CD14-positive monocyte (primary cell): Measurements from ENCODE around the gene PTPRN2. TPM values are rescaled to one million over a fixed set of nuclear protein-coding genes. Genes with fewer than 3 reads are reported as not detected.

ENCODE experiments used
- DNase-seq, 3 donors: peaks; one replicate each; pipeline ENCODE4 v3.0.0-alpha.2; 2011 to 2022
- H2AFZ ChIP-seq: 2 replicates; pipeline ENCODE4 v1.6.0; 2012; ENCODE audit warnings: mild to moderate bottlenecking, low read depth, low read length, inconsistent platforms; ENCODE audit not compliant: insufficient read depth, poor library complexity, severe bottlenecking
- H3K27ac ChIP-seq, 2 donors: 1 replicate in 1 of 2; 2 replicates in 1 of 2; pipeline ENCODE4 v1.5.1; 2012 to 2013; ENCODE audit warnings: low read length in 2 of 2, control low read depth in 1 of 2, inconsistent platforms in 1 of 2, low read depth in 1 of 2, mild to moderate bottlenecking in 1 of 2
- H3K27me3 ChIP-seq, 2 donors: one replicate each; pipeline versions ENCODE4 v1.6.0 to v1.6.1; 2011 to 2013; ENCODE audit warnings: low read length in 2 of 2; ENCODE audit not compliant: control insufficient read depth in 2 of 2, insufficient read depth in 2 of 2
- H3K36me3 ChIP-seq, 2 donors: replicated peaks in 1 of 2; 1 replicate in 1 of 2; 2 replicates in 1 of 2; pipeline versions ENCODE4 v1.5.1 to v1.6.1; 2012 to 2013; ENCODE audit warnings: low read length in 2 of 2, control low read depth in 1 of 2, inconsistent platforms in 1 of 2, mild to moderate bottlenecking in 1 of 2; ENCODE audit not compliant: insufficient read depth in 2 of 2, control insufficient read depth in 1 of 2
- H3K4me1 ChIP-seq, 2 donors: 1 replicate in 1 of 2; 2 replicates in 1 of 2; pipeline versions ENCODE4 v1.5.1 to v1.6.1; 2012 to 2013; ENCODE audit warnings: low read length in 2 of 2, control low read depth in 1 of 2, inconsistent platforms in 1 of 2, mild to moderate bottlenecking in 1 of 2, moderate library complexity in 1 of 2; ENCODE audit not compliant: insufficient read depth in 2 of 2, control insufficient read depth in 1 of 2
- H3K4me2 ChIP-seq: replicated peaks from 2 replicates; pipeline ENCODE3; 2012; ENCODE audit warnings: low read length, moderate library complexity, mild to moderate bottlenecking; ENCODE audit not compliant: poor library complexity, severe bottlenecking; ENCODE audit errors: extremely low read depth
- H3K4me3 ChIP-seq, 3 experiments: fragments of 200-600 bp in 1 of 3; sonication (generic) in 1 of 3; replicated peaks in 1 of 3; 1 replicate in 2 of 3; 2 replicates in 1 of 3; pipeline ENCODE4 v1.5.1; 2011 to 2013; ENCODE audit warnings: low read length in 3 of 3, mild to moderate bottlenecking in 3 of 3, control low read depth in 2 of 3, low read depth in 2 of 3, inconsistent platforms in 1 of 3, moderate library complexity in 1 of 3
- H3K79me2 ChIP-seq: 2 replicates; pipeline ENCODE4 v1.6.0; 2012; ENCODE audit warnings: mild to moderate bottlenecking, control low read depth, inconsistent platforms, low read length, moderate library complexity; ENCODE audit not compliant: insufficient read depth
- H3K9ac ChIP-seq: 2 replicates; pipeline ENCODE4 v1.6.0; 2017; ENCODE audit warnings: low read length, mild to moderate bottlenecking; ENCODE audit not compliant: insufficient read depth, poor library complexity, severe bottlenecking
- H3K9me3 ChIP-seq, 2 donors: replicated peaks in 1 of 2; 1 replicate in 1 of 2; 2 replicates in 1 of 2; pipeline versions ENCODE4 v1.5.1 to v1.6.1; 2012 to 2013; ENCODE audit warnings: low read length in 2 of 2, control low read depth in 1 of 2; ENCODE audit not compliant: control insufficient read depth in 1 of 2, insufficient read depth in 1 of 2
- H4K20me1 ChIP-seq: 2 replicates; pipeline ENCODE4 v1.6.0; 2012; ENCODE audit warnings: mild to moderate bottlenecking, low read length, control low read depth, moderate library complexity; ENCODE audit not compliant: insufficient read depth
- H3K27ac Mint-ChIP-seq, 7 donors: one replicate each; pipeline ENCODE4 v1.8.0; 2020; ENCODE audit warnings: mild to moderate bottlenecking in 7 of 7, mixed read lengths in 7 of 7, moderate library complexity in 6 of 7, inconsistent platforms in 2 of 7
- H3K27me3 Mint-ChIP-seq, 3 donors: one replicate each; pipeline ENCODE4 v1.8.0; 2021 to 2022; ENCODE audit warnings: low read depth in 3 of 3, mild to moderate bottlenecking in 3 of 3, mixed read lengths in 3 of 3, moderate library complexity in 3 of 3, inconsistent platforms in 1 of 3
- H3K36me3 Mint-ChIP-seq, 2 donors: one replicate each; pipeline ENCODE4 v1.8.0; 2020; ENCODE audit warnings: mixed read lengths in 2 of 2, inconsistent platforms in 1 of 2, mild to moderate bottlenecking in 1 of 2
- H3K4me1 Mint-ChIP-seq: one replicate; pipeline ENCODE4 v1.8.0; 2020; ENCODE audit warnings: mild to moderate bottlenecking, mixed read lengths
- H3K4me3 Mint-ChIP-seq, 2 donors: one replicate each; pipeline ENCODE4 v1.8.0; 2020; ENCODE audit warnings: mild to moderate bottlenecking in 2 of 2, mixed read lengths in 2 of 2, moderate library complexity in 1 of 2
- H3K9me3 Mint-ChIP-seq, 7 donors: one replicate each; pipeline ENCODE4 v1.8.0; 2020 to 2022; ENCODE audit warnings: mixed read lengths in 7 of 7, mild to moderate bottlenecking in 6 of 7, moderate library complexity in 6 of 7, inconsistent platforms in 2 of 7
- WGBS: methylation state at CpG from one replicate; pipeline ENCODE4 v1.1.5; 2013; ENCODE audit warnings: missing lambda C conversion rate; ENCODE audit not compliant: insufficient coverage; 5-methylcytosine and 5-hydroxymethylcytosine counted together
- intact Hi-C, 2 donors: fragments of 100-400 bp; cut with micrococcal nuclease; formaldehyde crosslinking; loops; one replicate each; pipeline versions ENCODE4 v1.15.0 to v1.15.1; 2023
- polyA plus RNA-seq, 3 donors: library from polyadenylated mRNA; depleted of rRNA in 1 of 3; unstranded in 2 of 3; stranded (reverse) in 1 of 3; fragments of 300-500 nt in 2 of 3; fragments of >200 nt in 1 of 3; fragmentation: Illumina TruSeq in 2 of 3; gene quantifications; 1 replicate in 2 of 3; 2 replicates in 1 of 3; pipeline ENCODE4 v1.2.3, GENCODE V29; 2012 to 2021
- TF ChIP-seq, protein P1 (sequence below): fragments of 200-600 bp; IDR thresholded peaks from one replicate; pipeline ENCODE4 v1.8.0; 2022; ENCODE audit warnings: antibody characterized with exemption, mild to moderate bottlenecking

PTPRN2 gene
- polyA plus RNA-seq, 3 donors = 0.25 to 1.4 (median 0.97) TPM

- H3K27me3 ChIP-seq = no peaks in the 10 kb centered on the region
- Mint-ChIP-seq H3K4me3 (no peak overlapping the region), H3K27ac (peak overlapping the region in 1 of 7 donors; percentile 17), H3K9me3 (peaks cover 1 to 8% (median 4%) of the 10 kb centered on the region in 7 donors), H3K4me1 (no peaks in the 10 kb centered on the region), H3K27me3 (peaks cover 0 to 3% (median 0%) of the 10 kb centered on the region in 3 donors), H3K36me3 (no peaks in the 10 kb centered on the region)
- DNase-seq = no peak
- H2AFZ ChIP-seq = no peak overlapping the region
- H3K9me3 ChIP-seq = no peaks in the 10 kb centered on the region
- no peaks in the 10 kb centered on the region for H3K79me2 ChIP-seq
- intact Hi-C loops = no loop called here
- H3K4me3 ChIP-seq = no peak overlapping the region
- H3K36me3 ChIP-seq = no peaks in the 10 kb centered on the region
- no peak overlapping the region for H3K27ac ChIP-seq
- WGBS = 89% methylated on average over 17 of the region's 20 CpGs
- no peak overlapping the region for H3K4me2 ChIP-seq
- H4K20me1 ChIP-seq = no peaks in the 10 kb centered on the region
- TF ChIP-seq, protein P1, sequence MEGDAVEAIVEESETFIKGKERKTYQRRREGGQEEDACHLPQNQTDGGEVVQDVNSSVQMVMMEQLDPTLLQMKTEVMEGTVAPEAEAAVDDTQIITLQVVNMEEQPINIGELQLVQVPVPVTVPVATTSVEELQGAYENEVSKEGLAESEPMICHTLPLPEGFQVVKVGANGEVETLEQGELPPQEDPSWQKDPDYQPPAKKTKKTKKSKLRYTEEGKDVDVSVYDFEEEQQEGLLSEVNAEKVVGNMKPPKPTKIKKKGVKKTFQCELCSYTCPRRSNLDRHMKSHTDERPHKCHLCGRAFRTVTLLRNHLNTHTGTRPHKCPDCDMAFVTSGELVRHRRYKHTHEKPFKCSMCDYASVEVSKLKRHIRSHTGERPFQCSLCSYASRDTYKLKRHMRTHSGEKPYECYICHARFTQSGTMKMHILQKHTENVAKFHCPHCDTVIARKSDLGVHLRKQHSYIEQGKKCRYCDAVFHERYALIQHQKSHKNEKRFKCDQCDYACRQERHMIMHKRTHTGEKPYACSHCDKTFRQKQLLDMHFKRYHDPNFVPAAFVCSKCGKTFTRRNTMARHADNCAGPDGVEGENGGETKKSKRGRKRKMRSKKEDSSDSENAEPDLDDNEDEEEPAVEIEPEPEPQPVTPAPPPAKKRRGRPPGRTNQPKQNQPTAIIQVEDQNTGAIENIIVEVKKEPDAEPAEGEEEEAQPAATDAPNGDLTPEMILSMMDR = no peak
- H3K4me1 ChIP-seq = no peaks in the 10 kb centered on the region
- no peak overlapping the region for H3K9ac ChIP-seq
Measured at GRCh38 chr7:158093156-158093796, 494.3 kb downstream of the PTPRN2 start.

DNA sequence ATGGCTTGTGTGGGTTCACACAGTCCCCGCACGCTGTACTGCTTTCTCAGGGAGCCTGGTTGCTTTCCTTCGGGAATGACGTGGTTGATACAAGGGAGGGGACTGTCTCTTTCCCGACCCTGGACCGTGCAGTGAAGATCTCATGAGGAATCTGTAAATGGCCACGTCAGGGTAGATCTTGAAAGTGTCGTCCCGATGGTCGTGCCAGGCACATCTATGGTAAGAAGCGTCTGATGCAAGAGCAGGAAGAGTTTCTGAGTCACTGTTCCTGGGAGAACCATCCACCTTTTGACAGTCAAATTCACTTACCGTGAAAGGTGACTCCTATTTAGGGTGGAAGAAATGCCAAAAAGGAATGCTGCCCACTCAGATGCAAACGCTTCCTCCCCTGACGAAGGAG, 500.4 kb downstream of the PTPRN2 start:
- Mint-ChIP-seq H3K4me3 (no peak overlapping the region), H3K4me1 (no peaks in the 10 kb centered on the region), H3K36me3 (no peaks in the 10 kb centered on the region), H3K9me3 (peaks cover 19 to 43% (median 30%) of the 10 kb centered on the region in 7 donors), H3K27ac (no peak overlapping the region), H3K27me3 (peaks cover 0 to 2% (median 1%) of the 10 kb centered on the region in 3 donors)
- WGBS = 95% methylated on average over 8 of the region's 14 CpGs
- Histone ChIP-seq H2AFZ (no peak overlapping the region), H3K9ac (no peak overlapping the region), H3K4me3 (no peak overlapping the region), H4K20me1 (no peaks in the 10 kb centered on the region), H3K27me3 (no peaks in the 10 kb centered on the region), H3K27ac (no peak overlapping the region), H3K4me2 (no peak overlapping the region), H3K4me1 (no peaks in the 10 kb centered on the region), H3K9me3 (peaks cover 19 to 42% of the 10 kb centered on the region in 2 donors), H3K79me2 (no peaks in the 10 kb centered on the region), H3K36me3 (no peaks in the 10 kb centered on the region)
- TF ChIP-seq, protein P1 = no peak
- intact Hi-C loops = no loop called here
- no peak for DNase-seq
